GM19452 (cell line): ENCODE measurements around the gene RTTN.
A peak's percentile ranks its signal among the peaks of the same experiment; 100 is the strongest.
"Not testable (repeated sequence)": the region's sequence is repeated elsewhere in the genome, so short reads cannot be mapped to it uniquely, and the experiment has no call there.

Experiments used
- ATAC-seq: cut with Tn5 transposase; IDR thresholded peaks from one replicate; pipeline ENCODE4 v1.9.1; 2021; ENCODE audit not compliant: unreplicated experiment

Gene RTTN, protein sequence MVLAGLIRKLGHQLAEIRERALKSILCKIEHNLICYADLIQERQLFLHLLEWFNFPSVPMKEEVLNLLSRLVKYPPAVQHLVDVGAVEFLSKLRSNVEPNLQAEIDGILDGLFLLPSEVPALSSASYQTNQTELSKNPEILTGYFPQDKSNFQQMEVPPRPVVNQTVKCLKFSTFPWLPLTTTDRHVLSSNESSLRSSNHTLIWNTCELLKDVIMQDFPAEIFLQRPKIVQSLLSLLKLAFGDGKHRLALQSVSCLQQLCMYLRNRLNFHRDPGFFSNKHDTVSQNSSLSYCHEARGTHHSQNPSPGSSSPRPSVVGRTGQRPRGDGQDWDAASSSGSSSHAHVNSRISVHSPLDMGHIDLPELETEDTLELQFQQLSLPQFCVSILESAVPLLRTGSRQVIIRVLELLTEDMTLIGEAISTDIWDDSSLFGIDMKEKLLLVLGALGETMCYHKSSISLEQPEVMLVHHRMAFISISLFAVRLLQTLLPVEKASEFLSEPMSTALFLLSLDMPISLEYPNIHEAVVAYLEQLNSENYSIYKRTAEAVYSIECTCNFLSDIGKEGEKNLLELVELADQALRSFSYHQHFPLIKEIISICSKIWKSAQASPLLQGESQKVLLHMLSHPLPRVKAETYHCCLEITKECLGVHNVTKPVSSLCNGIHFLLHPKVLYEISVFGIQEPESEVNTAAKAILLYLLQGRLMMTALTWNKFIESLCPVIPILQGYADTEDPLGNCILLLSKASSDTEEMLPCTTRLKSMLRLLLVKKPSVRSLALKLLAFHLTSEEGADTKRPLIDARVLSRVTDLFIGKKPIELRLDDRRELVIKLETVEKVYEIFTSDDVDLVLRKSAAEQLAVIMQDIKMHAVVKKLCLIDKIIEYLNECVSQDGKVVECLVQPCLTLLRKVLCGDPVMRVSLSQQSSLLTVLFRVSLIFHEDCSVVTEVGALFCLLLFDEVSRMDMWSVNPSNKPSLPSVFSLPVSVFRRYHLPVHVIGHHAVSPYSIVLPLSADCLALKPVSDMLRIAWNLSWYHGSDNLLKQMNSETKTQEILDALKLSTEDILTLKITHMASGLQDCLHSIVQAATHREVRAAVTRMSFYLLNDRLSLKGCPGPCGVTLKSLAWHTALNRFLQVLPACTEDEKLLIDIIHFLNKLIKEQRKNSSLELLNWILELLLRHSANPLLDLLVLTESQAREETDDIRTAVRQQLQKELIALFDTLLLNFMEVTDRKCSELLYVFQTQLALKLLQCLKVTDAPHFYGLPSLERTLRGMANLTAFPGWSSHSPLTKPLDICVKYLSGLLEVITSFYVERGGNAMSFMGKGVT (N-terminal part only)

DNA sequence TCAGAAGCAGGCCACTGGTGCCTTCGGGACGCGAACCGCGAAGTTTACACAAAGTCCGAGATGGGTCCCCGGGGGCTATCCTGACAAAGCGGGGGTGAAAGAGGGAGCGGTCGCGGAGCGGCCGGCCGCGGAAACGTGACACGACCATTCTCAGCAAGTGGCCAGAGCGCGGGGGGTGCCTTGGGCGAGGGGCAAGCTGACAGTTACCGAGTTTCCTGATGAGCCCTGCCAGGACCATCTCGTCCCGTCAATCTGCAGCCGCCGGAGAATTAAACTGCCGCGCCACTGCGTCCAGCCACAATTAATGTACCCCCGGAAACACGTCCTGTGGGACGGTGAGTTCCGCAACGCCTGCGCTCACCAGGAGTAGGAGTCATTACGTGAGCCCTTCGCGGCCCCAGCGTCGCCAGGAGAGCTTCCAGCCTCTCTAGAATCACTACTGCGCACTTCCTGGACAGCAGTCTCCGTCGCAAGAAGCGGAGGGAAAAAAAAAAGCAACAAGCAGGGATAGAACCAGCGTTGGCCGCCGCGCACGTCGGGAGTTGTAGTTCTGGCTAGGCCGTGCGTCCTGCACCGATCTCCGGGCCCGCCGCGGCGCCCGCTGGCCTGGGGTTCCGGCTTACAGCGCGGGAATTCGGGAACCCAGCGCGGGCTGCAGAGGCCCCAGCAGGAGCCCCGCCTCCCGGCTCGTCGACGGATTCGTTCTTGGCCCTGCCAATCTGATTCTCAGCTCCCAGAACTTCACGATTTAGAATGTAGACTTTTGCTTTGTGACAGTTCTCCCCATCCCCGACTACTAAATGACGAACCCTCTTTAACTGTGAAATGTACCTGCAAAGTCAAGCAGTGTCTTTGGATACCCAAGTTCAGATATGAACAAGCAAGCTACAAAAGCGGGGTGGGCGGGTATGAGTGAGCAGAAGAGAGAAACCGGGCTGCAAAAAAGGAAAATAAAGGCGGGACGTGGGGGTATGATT lies at the start of gene RTTN:
RTTN (minus strand) TSS at position 267 of the 977 bp plus-strand sequence; CDS start at position 238, 29 bp downstream.
- ATAC-seq: peak; percentile 97

- ATAC-seq: no peak
Observed at GRCh38 chr18:70250781-70251180, 45.3 kb upstream of the RTTN start.

GRCh38 chr18:70249861-70250260 lies 44.4 kb upstream of the RTTN start:
- ATAC-seq: not testable (repeated sequence)

DNA sequence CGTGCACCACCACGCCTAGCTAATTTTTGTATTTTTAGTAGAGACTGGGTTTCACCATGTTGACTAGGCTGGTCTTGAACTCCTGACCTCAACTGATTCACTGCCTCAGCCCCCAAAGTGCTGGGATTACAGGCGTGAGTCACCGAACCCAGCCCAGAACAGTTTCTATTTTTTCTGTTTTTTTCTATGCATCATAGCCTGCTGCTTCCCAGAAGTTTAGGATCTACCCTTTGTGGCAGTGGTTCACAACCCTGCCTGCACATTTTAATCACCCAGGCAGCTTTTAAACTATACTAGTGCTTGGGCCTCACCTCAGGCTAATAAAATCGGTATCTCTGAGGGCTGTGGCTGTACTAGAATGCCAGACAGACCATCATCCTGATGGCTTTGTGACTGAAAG lies 43.6 kb upstream of the RTTN start:
- ATAC-seq: no peak

- ATAC-seq: no peak
Observed at GRCh38 chr18:70246061-70246466, 40.6 kb upstream of the RTTN start.

DNA sequence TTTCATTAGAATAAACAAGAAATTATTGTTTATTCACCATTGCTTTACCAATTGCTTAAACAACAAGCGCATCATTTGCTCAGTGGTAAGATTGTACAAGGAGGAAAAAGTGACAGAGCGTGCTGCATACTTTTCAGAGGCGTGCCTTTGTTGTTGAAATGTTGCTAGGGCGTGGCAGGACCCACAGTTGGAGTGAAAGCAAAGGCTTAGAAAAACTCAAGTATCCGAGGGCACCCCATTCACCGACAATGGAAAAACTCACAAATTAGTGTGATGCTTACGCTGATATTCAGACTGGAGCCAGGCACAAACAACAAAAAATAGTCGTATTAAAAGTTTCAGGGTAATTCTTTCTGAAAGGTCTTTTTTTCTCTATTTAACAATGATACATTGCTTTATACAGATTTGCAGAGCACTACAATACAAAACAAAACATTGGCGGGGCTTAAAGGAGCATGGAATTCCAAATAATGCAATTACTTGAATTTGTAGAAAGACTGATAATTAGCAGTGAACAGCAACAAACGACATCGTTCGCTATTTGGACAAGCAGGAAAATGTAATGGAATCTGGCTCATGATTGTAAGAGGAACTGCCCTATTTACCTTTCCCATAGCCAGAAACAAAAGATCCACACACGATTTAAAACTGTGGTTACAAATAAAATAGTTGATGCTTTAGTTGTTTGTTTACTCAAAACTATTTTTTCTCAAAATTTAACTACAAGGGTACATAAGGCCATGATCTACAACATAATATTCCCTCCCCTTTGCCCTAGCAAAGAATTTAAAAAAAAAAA lies 37.8 kb upstream of the RTTN start:
- no peak for ATAC-seq

DNA sequence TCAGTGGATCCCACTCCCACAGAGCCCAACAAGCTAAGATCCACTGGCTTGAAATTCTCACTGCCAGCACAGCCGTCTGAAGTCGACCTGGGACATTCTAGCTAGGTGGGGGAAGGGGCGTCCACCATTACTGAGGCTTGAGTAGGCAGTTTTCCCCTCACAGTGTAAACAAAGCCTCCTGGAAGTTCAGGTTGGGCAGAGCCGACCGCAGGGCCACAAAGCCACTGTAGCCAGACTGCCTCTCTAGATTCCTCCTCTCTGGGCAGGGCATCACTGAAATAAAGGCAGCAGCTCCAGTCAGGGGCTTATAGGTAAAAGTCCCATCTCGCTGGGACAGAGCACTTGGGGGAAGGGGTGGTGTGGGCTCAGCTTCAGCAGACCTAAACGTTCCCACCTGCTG lies 31.4 kb upstream of the RTTN start:
- ATAC-seq: not testable (repeated sequence)

DNA sequence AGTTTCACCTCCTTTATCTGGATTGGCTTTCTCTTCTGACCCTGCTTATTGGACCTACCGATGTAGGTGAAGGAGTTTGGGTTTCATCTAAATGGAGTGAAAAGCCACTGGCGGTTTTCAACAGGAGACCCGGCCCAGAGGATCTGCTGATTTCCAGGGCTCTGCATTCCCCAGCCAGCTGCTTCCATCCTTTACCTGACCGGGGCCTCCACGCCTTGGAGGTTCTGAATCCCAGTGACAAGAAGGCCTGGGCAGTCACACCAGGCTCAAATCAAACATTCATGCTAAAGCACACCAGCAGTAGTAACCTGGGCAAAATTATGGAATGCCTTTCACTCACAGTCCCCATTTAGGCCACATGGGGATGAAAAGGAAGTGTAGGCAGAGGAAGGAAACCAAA lies 30.0 kb upstream of the RTTN start:
- no peak for ATAC-seq

DNA sequence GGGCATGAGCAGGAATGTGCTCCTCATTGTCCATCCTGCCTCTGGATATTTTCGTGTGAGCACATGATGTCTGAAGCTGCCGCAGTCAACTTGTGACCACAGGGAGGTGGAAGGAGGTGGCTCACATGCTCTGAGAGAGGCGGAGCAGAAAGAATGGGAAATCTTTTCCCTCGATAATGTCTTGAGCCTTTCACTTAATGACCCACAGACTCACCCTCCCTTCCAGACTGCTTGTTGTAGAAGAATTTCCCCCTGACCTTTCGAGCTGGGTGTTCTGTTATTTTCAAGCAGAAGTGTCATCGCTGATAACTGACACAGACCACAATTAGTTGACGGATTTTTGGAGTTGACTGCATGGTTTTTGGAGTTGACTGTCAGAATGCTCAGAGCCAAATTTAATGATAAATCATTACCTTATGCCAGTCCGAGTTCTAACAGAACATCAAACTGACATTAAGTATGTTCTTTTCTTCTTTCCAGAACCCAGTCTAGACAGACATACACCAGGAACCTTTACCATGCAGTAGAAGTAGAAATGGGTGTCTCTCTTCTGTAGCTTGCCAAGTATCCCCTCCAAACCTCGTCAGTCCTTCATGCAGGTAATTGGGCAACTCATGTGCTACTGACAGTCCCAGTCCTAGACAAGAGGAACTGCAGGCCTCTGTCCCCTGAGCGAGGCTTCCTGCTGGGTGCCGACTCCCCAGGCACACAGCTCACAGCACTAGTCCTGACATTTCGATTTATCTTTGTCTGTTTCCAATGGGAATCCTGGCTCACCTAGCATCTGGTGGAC lies 29.4 kb upstream of the RTTN start:
- no peak for ATAC-seq

DNA sequence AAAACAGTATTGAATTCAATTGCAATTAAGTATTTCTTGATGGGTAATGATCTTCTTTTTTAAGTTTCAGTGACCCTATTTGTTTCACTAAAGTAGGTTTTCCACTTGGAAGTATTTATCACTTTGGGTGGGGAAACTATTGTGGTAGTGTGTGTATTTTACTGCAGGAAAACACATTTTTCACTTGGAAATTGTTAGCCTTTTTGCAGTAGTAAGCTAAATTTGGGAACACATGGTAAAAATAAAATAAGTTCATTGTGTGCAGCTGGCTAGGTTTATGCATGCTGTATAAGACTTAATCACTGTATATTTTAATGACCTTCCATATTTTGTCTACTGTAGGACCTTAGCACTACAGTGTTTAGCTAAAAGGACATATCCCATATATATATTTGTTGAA lies 28.5 kb upstream of the RTTN start:
- ATAC-seq: no peak

DNA sequence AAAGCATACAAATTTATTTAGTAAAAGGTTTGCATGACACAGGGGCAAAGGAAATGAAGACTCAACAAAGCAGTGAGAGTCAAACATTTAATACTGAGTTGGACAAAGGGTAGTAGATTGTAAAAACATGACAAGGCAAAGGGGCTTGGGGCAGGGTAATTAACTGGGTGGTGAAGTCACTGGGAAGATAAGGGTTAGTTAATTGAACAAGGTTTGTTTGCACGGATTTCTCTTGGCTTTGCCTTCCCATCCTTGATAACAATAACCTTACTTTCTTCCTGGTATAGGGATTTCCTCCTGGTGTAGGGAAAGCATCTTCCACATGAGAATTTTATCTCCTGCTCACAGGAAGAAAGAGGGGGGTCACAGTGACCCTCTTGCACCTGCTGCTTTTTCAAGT lies 26.8 kb upstream of the RTTN start:
- ATAC-seq: no peak

- ATAC-seq: no peak
Observed at GRCh38 chr18:70229639-70230038, 24.2 kb upstream of the RTTN start.

DNA sequence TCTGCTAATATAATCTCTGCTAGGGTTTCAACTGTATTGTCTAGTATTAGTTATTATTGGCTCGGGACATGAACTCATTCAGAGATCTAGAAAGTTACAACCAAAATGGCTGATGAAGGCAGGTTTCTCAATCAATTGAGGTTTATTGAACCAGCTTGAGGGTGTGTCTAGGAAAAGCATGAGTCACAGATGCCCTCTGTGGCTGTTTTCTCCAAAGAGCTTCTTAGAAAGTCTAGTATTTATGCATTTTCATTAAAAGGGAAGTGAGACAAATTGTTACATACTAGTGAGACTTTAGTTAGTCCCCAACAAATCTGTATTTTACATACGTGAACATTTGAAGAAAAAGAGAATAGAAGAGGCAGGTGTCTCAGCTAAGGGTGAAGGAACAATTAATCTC lies 23.0 kb upstream of the RTTN start:
- no peak for ATAC-seq

- no peak for ATAC-seq
Observed at GRCh38 chr18:70227438-70227837, 22.0 kb upstream of the RTTN start.

- no peak for ATAC-seq
Observed at GRCh38 chr18:70221915-70222278, 16.4 kb upstream of the RTTN start.

GRCh38 chr18:70221156-70221914 lies 15.8 kb upstream of the RTTN start:
- ATAC-seq: no peak

GRCh38 chr18:70220628-70221027 lies 15.1 kb upstream of the RTTN start:
- no peak for ATAC-seq

DNA sequence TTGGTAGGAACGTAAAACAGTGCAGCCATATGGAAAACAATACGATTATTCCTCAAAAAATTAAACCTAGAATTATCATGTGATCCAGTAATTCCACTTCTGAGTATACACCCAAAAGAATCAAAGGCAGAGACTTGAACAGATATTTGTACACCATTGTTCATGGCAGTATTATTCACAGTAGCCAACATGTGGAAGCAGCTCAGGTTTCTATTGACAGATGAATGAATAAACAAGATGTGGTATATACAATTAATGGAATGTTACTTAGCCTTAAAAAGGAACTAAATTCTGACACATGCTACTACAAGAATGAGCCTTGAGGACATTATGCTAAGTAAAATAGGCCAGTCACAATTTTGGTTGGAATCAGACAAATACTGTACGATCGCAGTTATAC lies 14.2 kb upstream of the RTTN start:
- ATAC-seq: no peak
